SK-N-SH treated with all-trans-retinoic acid at 6 μM for 48 hours (cell line): ENCODE data around the gene ROBO1.

Experiments used
- ARNTL ChIP-seq: fragments of 450-650 bp; formaldehyde crosslinking; IDR thresholded peaks from 2 replicates; pipeline ENCODE4 v1.5.0; 2020; ENCODE audit warnings: low read depth, mild to moderate bottlenecking, moderate library complexity, borderline replicate concordance
- BACH2 ChIP-seq: fragments of 250-450 bp; sonication (Bioruptor Pico); IDR thresholded peaks from 2 replicates; pipeline ENCODE4 v1.9.0; 2021; ENCODE audit warnings: mild to moderate bottlenecking, borderline replicate concordance
- CREB5 ChIP-seq: fragments of 250-450 bp; sonication (Bioruptor Pico); IDR thresholded peaks from 2 replicates; pipeline ENCODE4 v1.5.1; 2020; ENCODE audit warnings: low read depth, mild to moderate bottlenecking, moderate library complexity
- CSDC2 ChIP-seq: fragments of 250-450 bp; sonication (Bioruptor Pico); IDR thresholded peaks from 2 replicates; pipeline ENCODE4 v1.5.0; 2020; ENCODE audit warnings: mild to moderate bottlenecking, moderate library complexity
- ESRRG ChIP-seq: fragments of 250-450 bp; sonication (Bioruptor Pico); IDR thresholded peaks from 2 replicates; pipeline ENCODE4 v1.6.1; 2021; ENCODE audit warnings: mild to moderate bottlenecking
- ISL1 ChIP-seq: fragments of 250-450 bp; sonication (Bioruptor Pico); IDR thresholded peaks from 2 replicates; pipeline ENCODE4 v2.1.2; 2022; ENCODE audit warnings: mild to moderate bottlenecking, moderate library complexity
- PATZ1 ChIP-seq: fragments of 250-450 bp; sonication (Bioruptor Pico); IDR thresholded peaks from 2 replicates; pipeline ENCODE4 v1.8.0; 2020; ENCODE audit warnings: mild to moderate bottlenecking, moderate library complexity, borderline replicate concordance
- TCF4 ChIP-seq: fragments of 250-450 bp; sonication (Bioruptor Pico); IDR thresholded peaks from 2 replicates; pipeline ENCODE4 v1.8.0; 2021; ENCODE audit warnings: mild to moderate bottlenecking, moderate library complexity, borderline replicate concordance
- ZFP3 ChIP-seq: fragments of 250-450 bp; sonication (Bioruptor Pico); IDR thresholded peaks from 2 replicates; pipeline ENCODE4 v1.5.0; 2020; ENCODE audit warnings: mild to moderate bottlenecking, moderate library complexity
- ZFP30 ChIP-seq: fragments of 450-650 bp; formaldehyde crosslinking; IDR thresholded peaks from 2 replicates; pipeline ENCODE4 v1.5.0; 2022; ENCODE audit warnings: mild to moderate bottlenecking, moderate library complexity
- ZNF70 ChIP-seq: fragments of 450-650 bp; formaldehyde crosslinking; IDR thresholded peaks from 2 replicates; pipeline ENCODE4 v1.5.0; 2020; ENCODE audit warnings: mild to moderate bottlenecking, moderate library complexity

GRCh38 chr3:79767194-79767904 lies 449 bp downstream of the ROBO1 start:
- TF ChIP-seq PATZ1 (CRISPR knock-in tag) (no peak), ZFP3 (CRISPR knock-in tag) (no peak), ISL1 (CRISPR knock-in tag) (no peak), CSDC2 (no peak), ESRRG (CRISPR knock-in tag) (no peak), TCF4 (CRISPR knock-in tag) (no peak), BACH2 (no peak), CREB5 (no peak), ZFP30 (CRISPR knock-in tag) (no peak), ZNF70 (CRISPR knock-in tag) (no peak), ARNTL (CRISPR knock-in tag) (no peak)
